ENCODE results near the gene LPP. TPM values are rescaled to one million over a fixed set of nuclear protein-coding genes. Genes with fewer than 3 reads are reported as not detected.
A peak's percentile ranks its signal among the peaks of the same experiment; 100 is the strongest.

LPP gene
- total and polyA plus RNA-seq, 2 of the 13 experiments (the other 11 are each of a cell fraction or from before 2014, with no cell fraction given) = 19.2 to 29.9 TPM

GRCh38 chr3:188106006-188106405 is 48.0 kb upstream of the LPP start (continued):
- TF ChIP-seq ZBTB39 (CRISPR knock-in tag; IDR thresholded peaks at IDR 0.05) (no peak), RORA (CRISPR knock-in tag; IDR thresholded peaks at IDR 0.05) (no peak), ZKSCAN5 (CRISPR knock-in tag; IDR thresholded peaks at IDR 0.05) (peak; percentile 94), ZNF737 (CRISPR knock-in tag; IDR thresholded peaks at IDR 0.05; ENCODE audit: borderline replicate concordance) (no peak), PHF20 (CRISPR knock-in tag; IDR thresholded peaks at IDR 0.05) (no peak), KAT7 (CRISPR knock-in tag; IDR thresholded peaks at IDR 0.05; ENCODE audit: borderline replicate concordance) (no peak), CBX2 (IDR thresholded peaks at IDR 0.05; ENCODE audit: low read depth, low read length) (no peak), CBX2 (CRISPR knock-in tag; IDR thresholded peaks at IDR 0.05; ENCODE audit: low read depth) (no peak), HCFC1 (IDR thresholded peaks at IDR 0.05; ENCODE audit: low read depth, low read length) (no peak), SIX1 (CRISPR knock-in tag; IDR thresholded peaks at IDR 0.05; ENCODE audit: borderline replicate concordance) (no peak), SMC3 (IDR thresholded peaks at IDR 0.05; ENCODE audit: low read length) (no peak), AKAP8 (CRISPR knock-in tag; IDR thresholded peaks at IDR 0.05) (no peak), ZNF800 (CRISPR knock-in tag; IDR thresholded peaks at IDR 0.05) (no peak), YY1 (IDR thresholded peaks at IDR 0.05; ENCODE audit: insufficient read depth, insufficient replicate concordance, low read depth, low read length) (no peak), SMAD3 (CRISPR knock-in tag; IDR thresholded peaks at IDR 0.05) (no peak), GATAD2A (CRISPR knock-in tag; IDR thresholded peaks at IDR 0.05) (peak; percentile 53; the same call in 1 of the 2 replicates), CENPX (CRISPR knock-in tag; IDR thresholded peaks at IDR 0.05) (no peak), ZBTB34 (CRISPR knock-in tag; IDR thresholded peaks at IDR 0.05) (no peak), TEAD3 (CRISPR knock-in tag; optimal IDR thresholded peaks at IDR 0.05; ENCODE audit: borderline replicate concordance) (peak; percentile 63), HNF1B (CRISPR knock-in tag; IDR thresholded peaks at IDR 0.05) (no peak), ZNF331 (CRISPR knock-in tag; IDR thresholded peaks at IDR 0.05) (no peak), HDAC6 (IDR thresholded peaks at IDR 0.05; ENCODE audit: low read depth, low read length) (no peak), FOXP4 (CRISPR knock-in tag; IDR thresholded peaks at IDR 0.05) (0 out of 2 replicates have a peak, but pooled peaks have one; percentile 3), FOSL1 (CRISPR knock-in tag; IDR thresholded peaks at IDR 0.05; ENCODE audit: borderline replicate concordance) (no peak)
